OCI-LY1 (cell line): Measurements from ENCODE around the gene PLXNB3.

Source experiments
- H2AFZ ChIP-seq: fragments of 200-600 bp; sonication (generic), shearing (Covaris generic); 2 replicates; pipeline ENCODE4 v1.6.0; 2014; ENCODE audit warnings: antibody characterized with exemption, mild to moderate bottlenecking, low read length
- H3F3A ChIP-seq: fragments of 200-600 bp; sonication (generic), shearing (Covaris generic); 2 replicates; pipeline ENCODE4 v1.6.0; 2014; ENCODE audit warnings: mild to moderate bottlenecking, antibody characterized with exemption, low read length, moderate library complexity; ENCODE audit not compliant: insufficient read depth
- H3K27ac ChIP-seq: fragments of 200-600 bp; sonication (generic); 2 replicates; pipeline ENCODE4 v1.5.1; 2014; ENCODE audit warnings: low read length, mixed run types, mild to moderate bottlenecking, low read depth; ENCODE audit not compliant: poor library complexity, severe bottlenecking
- H3K27me3 ChIP-seq: fragments of 200-600 bp; sonication (generic); 2 replicates; pipeline ENCODE4 v1.6.0; 2014; ENCODE audit warnings: antibody characterized with exemption, mild to moderate bottlenecking, low read length, moderate library complexity; ENCODE audit not compliant: insufficient read depth
- H3K36me3 ChIP-seq: fragments of 200-600 bp; sonication (generic); 2 replicates; pipeline ENCODE4 v1.6.1; 2014; ENCODE audit warnings: mild to moderate bottlenecking, antibody characterized with exemption, low read length, moderate library complexity, mixed read lengths; ENCODE audit not compliant: insufficient read depth
- H3K4me1 ChIP-seq: fragments of 200-600 bp; sonication (generic); 2 replicates; pipeline ENCODE4 v1.5.1; 2014; ENCODE audit warnings: mild to moderate bottlenecking, low read length, moderate library complexity; ENCODE audit not compliant: insufficient read depth, severe bottlenecking
- H3K4me2 ChIP-seq: fragments of 200-600 bp; sonication (generic), shearing (Covaris generic); 2 replicates; pipeline ENCODE4 v1.6.1; 2014; ENCODE audit warnings: low read length
- H3K4me3 ChIP-seq: fragments of 200-600 bp; sonication (generic); 2 replicates; pipeline ENCODE4 v1.5.1; 2014; ENCODE audit warnings: low read length, low read depth, mild to moderate bottlenecking, mixed read lengths; ENCODE audit not compliant: poor library complexity, severe bottlenecking
- H3K79me2 ChIP-seq: fragments of 200-600 bp; shearing (Covaris generic); 2 replicates; pipeline ENCODE4 v1.6.1; 2016; ENCODE audit warnings: mixed run types, low read length, mixed read lengths; ENCODE audit not compliant: insufficient read depth
- H3K9ac ChIP-seq: fragments of 200-600 bp; sonication (generic), shearing (Covaris generic); 2 replicates; pipeline ENCODE4 v1.6.1; 2014; ENCODE audit warnings: mild to moderate bottlenecking, low read length, mixed read lengths
- H3K9me2 ChIP-seq: fragments of 200-600 bp; sonication (generic), shearing (Covaris generic); 2 replicates; pipeline ENCODE4 v1.6.1; 2014; ENCODE audit warnings: low read depth, mild to moderate bottlenecking, low read length, mixed read lengths
- H3K9me3 ChIP-seq: fragments of 200-600 bp; shearing (Covaris generic); 2 replicates; pipeline ENCODE4 v1.6.1; 2014; ENCODE audit warnings: low read length, mixed read lengths
- H4K20me1 ChIP-seq: fragments of 200-600 bp; sonication (generic), shearing (Covaris generic); 2 replicates; pipeline ENCODE4 v1.6.0; 2016; ENCODE audit warnings: mild to moderate bottlenecking, low read length; ENCODE audit not compliant: insufficient read depth
- CTCF ChIP-seq: fragments of 200-600 bp; sonication (generic), shearing (Covaris generic); IDR thresholded peaks from 2 replicates; pipeline ENCODE4 v1.5.1; 2017; ENCODE audit warnings: mild to moderate bottlenecking, antibody characterized with exemption, low read length, moderate library complexity, mixed read lengths
- EZH2 ChIP-seq: fragments of 200-600 bp; sonication (generic), shearing (Covaris generic); IDR thresholded peaks from 2 replicates; pipeline ENCODE4 v1.8.0; 2017; ENCODE audit warnings: borderline replicate concordance, mixed run types, mild to moderate bottlenecking, antibody characterized with exemption, low read length, moderate library complexity, mixed read lengths

The PLXNB3 gene

GRCh38 chrX:153762626-153763173 is 1.3 kb upstream of the PLXNB3 start:
- no peaks in the 10 kb centered on the region for H4K20me1 ChIP-seq
- H3K36me3 ChIP-seq: no peaks in the 10 kb centered on the region
- H3K4me1 ChIP-seq: no peaks in the 10 kb centered on the region
- no peak overlapping the region for H3K4me2 ChIP-seq
- H3K27ac ChIP-seq: no peak overlapping the region
- H3K27me3 ChIP-seq: no peaks in the 10 kb centered on the region
- TF ChIP-seq CTCF (no peak), EZH2 (no peak)
- H3K79me2 ChIP-seq: no peaks in the 10 kb centered on the region
- H3K9me2 ChIP-seq: no peaks in the 10 kb centered on the region
- no peak overlapping the region for H2AFZ ChIP-seq
- no peaks in the 10 kb centered on the region for H3K9me3 ChIP-seq
- no peaks in the 10 kb centered on the region for H3F3A ChIP-seq
- no peak overlapping the region for H3K9ac ChIP-seq
- no peak overlapping the region for H3K4me3 ChIP-seq

GRCh38 chrX:153763298-153763932 is 634 bp upstream of the PLXNB3 start:
- Histone ChIP-seq H3K79me2 (no peaks in the 10 kb centered on the region), H3K27me3 (no peaks in the 10 kb centered on the region), H4K20me1 (no peaks in the 10 kb centered on the region), H3K9me2 (no peaks in the 10 kb centered on the region), H2AFZ (no peak overlapping the region), H3K4me2 (no peak overlapping the region), H3K4me3 (no peak overlapping the region), H3K36me3 (no peaks in the 10 kb centered on the region), H3K4me1 (no peaks in the 10 kb centered on the region), H3K27ac (no peak overlapping the region), H3K9me3 (no peaks in the 10 kb centered on the region), H3K9ac (no peak overlapping the region), H3F3A (no peaks in the 10 kb centered on the region)
- TF ChIP-seq EZH2: no peak
- no peak for TF ChIP-seq CTCF

GRCh38 chrX:153764786-153765137 is 713 bp downstream of the PLXNB3 start:
- Histone ChIP-seq H3K4me3 (no peak overlapping the region), H3K27me3 (no peaks in the 10 kb centered on the region), H4K20me1 (no peaks in the 10 kb centered on the region), H3K9ac (no peak overlapping the region), H3K9me2 (no peaks in the 10 kb centered on the region), H3F3A (no peaks in the 10 kb centered on the region), H2AFZ (no peak overlapping the region), H3K9me3 (no peaks in the 10 kb centered on the region), H3K79me2 (no peaks in the 10 kb centered on the region), H3K4me2 (no peak overlapping the region), H3K27ac (no peak overlapping the region), H3K4me1 (no peaks in the 10 kb centered on the region), H3K36me3 (no peaks in the 10 kb centered on the region)
- TF ChIP-seq EZH2 (no peak), CTCF (no peak)
